Glutamatergic neuron (in vitro differentiated cells): ENCODE measurements around the gene SMARCE1. TPM values are rescaled to one million over a fixed set of nuclear protein-coding genes. Genes with fewer than 3 reads are reported as not detected.

ENCODE experiments used
- DNase-seq: peaks from one replicate; pipeline ENCODE4 v3.0.0; 2022
- H3K27ac Mint-ChIP-seq: one replicate; pipeline ENCODE4 v1.8.0; 2020; ENCODE audit warnings: mild to moderate bottlenecking, mixed read lengths, inconsistent platforms; ENCODE audit not compliant: unreplicated experiment
- H3K27me3 Mint-ChIP-seq: one replicate; pipeline ENCODE4 v1.8.0; 2020; ENCODE audit warnings: mild to moderate bottlenecking, moderate library complexity, mixed read lengths, inconsistent platforms; ENCODE audit not compliant: unreplicated experiment
- H3K36me3 Mint-ChIP-seq: one replicate; pipeline ENCODE4 v1.8.0; 2020; ENCODE audit warnings: mild to moderate bottlenecking, mixed read lengths, inconsistent platforms; ENCODE audit not compliant: unreplicated experiment
- H3K4me1 Mint-ChIP-seq: one replicate; pipeline ENCODE4 v1.8.0; 2020; ENCODE audit warnings: mild to moderate bottlenecking, low read depth, mixed read lengths, inconsistent platforms; ENCODE audit not compliant: unreplicated experiment
- H3K4me3 Mint-ChIP-seq: one replicate; pipeline ENCODE4 v1.8.0; 2020; ENCODE audit warnings: mild to moderate bottlenecking, mixed read lengths, inconsistent platforms; ENCODE audit not compliant: unreplicated experiment
- H3K9me3 Mint-ChIP-seq: one replicate; pipeline ENCODE4 v1.8.0; 2020; ENCODE audit warnings: mild to moderate bottlenecking, moderate library complexity, mixed read lengths, inconsistent platforms; ENCODE audit not compliant: unreplicated experiment
- CTCF ChIP-seq: fragments of 200-600 bp; sonication (generic); IDR thresholded peaks from one replicate; pipeline ENCODE4 v1.5.0; 2021; ENCODE audit not compliant: partially characterized antibody, unreplicated experiment
- total RNA-seq: library from RNA; stranded (reverse); fragmentation: NEBNext Ultra II Directional; extraction: Animal tissue kit (Norgen Biotek cat#: 25700); gene quantifications from one replicate; pipeline ENCODE4 v1.2.1, GENCODE V29; 2021; ENCODE audit not compliant: unreplicated experiment

Gene SMARCE1
- total RNA-seq, 1 donor from 2014 or later: 207 TPM

GRCh38 chr17:40621578-40621977 is 26.0 kb downstream of the SMARCE1 start:
- TF ChIP-seq CTCF: no peak
- no peak for DNase-seq
- Mint-ChIP-seq H3K9me3 (peaks cover 3% of the 10 kb centered on the region), H3K4me1 (peaks cover 16% of the 10 kb centered on the region), H3K27ac (no peak overlapping the region), H3K4me3 (no peak overlapping the region), H3K36me3 (no peaks in the 10 kb centered on the region), H3K27me3 (no peaks in the 10 kb centered on the region)

- TF ChIP-seq CTCF: no peak
- peaks cover 3% of the 10 kb centered on the region for H3K27me3 Mint-ChIP-seq
These were observed 26.6 kb downstream of the SMARCE1 start for GRCh38 chr17:40621019-40621418.

GRCh38 chr17:40618754-40619625 is 28.6 kb downstream of the SMARCE1 start:
- Mint-ChIP-seq H3K27ac (no peak overlapping the region), H3K4me3 (no peak overlapping the region), H3K4me1 (peaks cover 13% of the 10 kb centered on the region), H3K9me3 (peaks cover 3% of the 10 kb centered on the region), H3K27me3 (peaks cover 5% of the 10 kb centered on the region), H3K36me3 (no peaks in the 10 kb centered on the region)
- no peak for TF ChIP-seq CTCF
- no peak for DNase-seq

More at GRCh38 chr17:40621019-40621418, 26.6 kb downstream of the SMARCE1 start:
- Mint-ChIP-seq H3K36me3 (no peaks in the 10 kb centered on the region), H3K4me3 (no peak overlapping the region), H3K4me1 (peaks cover 16% of the 10 kb centered on the region), H3K9me3 (peaks cover 3% of the 10 kb centered on the region), H3K27ac (no peak overlapping the region)
- no peak for DNase-seq

GRCh38 chr17:40617678-40618240 is 29.9 kb downstream of the SMARCE1 start:
- H3K27me3 Mint-ChIP-seq: peaks cover 5% of the 10 kb centered on the region
- H3K9me3 Mint-ChIP-seq: peaks cover 3% of the 10 kb centered on the region
- no peak for TF ChIP-seq CTCF
- DNase-seq: peak; percentile 34
- H3K4me1 Mint-ChIP-seq: peaks cover 7% of the 10 kb centered on the region
- no peak overlapping the region for H3K27ac Mint-ChIP-seq
- H3K36me3 Mint-ChIP-seq: no peaks in the 10 kb centered on the region
- no peak overlapping the region for H3K4me3 Mint-ChIP-seq

GRCh38 chr17:40616592-40616991 is 31.0 kb downstream of the SMARCE1 start:
- H3K4me1 Mint-ChIP-seq: peaks cover 2% of the 10 kb centered on the region
- no peak overlapping the region for H3K27ac Mint-ChIP-seq
- no peaks in the 10 kb centered on the region for H3K36me3 Mint-ChIP-seq
- H3K9me3 Mint-ChIP-seq: peaks cover 3% of the 10 kb centered on the region
- no peak for DNase-seq
- no peak overlapping the region for H3K4me3 Mint-ChIP-seq
- H3K27me3 Mint-ChIP-seq: peaks cover 5% of the 10 kb centered on the region
- TF ChIP-seq CTCF: no peak
